HG03558 (cell line): ENCODE data around the gene PLEKHB1.
"Not testable (repeated sequence)": the region's sequence is repeated elsewhere in the genome, so short reads cannot be mapped to it uniquely, and the experiment has no call there.

Experiments
- ATAC-seq: cut with Tn5 transposase; IDR thresholded peaks from one replicate; pipeline ENCODE4 v1.9.1; 2021; ENCODE audit warnings: moderate number of reproducible peaks; ENCODE audit not compliant: unreplicated experiment; ENCODE audit errors: extremely low read depth

Gene PLEKHB1

DNA sequence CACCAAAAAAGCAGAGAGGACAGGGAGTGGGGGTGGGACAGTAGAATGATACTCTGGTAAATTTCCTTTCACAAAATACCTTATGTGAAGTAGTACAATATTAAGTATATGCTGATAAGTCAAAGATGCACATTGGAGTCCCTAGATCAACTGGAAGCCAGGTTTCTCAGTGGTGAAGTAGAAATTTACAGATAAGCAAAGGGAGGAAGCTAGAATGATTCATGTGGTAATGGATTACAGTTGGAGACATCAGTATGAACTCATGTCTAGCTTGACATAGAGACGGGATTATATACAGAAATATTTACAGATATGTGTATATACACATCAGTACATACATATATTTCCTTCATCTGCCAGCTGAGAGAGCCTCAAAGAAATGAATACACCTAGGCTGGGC, 21.5 kb downstream of the PLEKHB1 start:
- ATAC-seq = no peak

DNA sequence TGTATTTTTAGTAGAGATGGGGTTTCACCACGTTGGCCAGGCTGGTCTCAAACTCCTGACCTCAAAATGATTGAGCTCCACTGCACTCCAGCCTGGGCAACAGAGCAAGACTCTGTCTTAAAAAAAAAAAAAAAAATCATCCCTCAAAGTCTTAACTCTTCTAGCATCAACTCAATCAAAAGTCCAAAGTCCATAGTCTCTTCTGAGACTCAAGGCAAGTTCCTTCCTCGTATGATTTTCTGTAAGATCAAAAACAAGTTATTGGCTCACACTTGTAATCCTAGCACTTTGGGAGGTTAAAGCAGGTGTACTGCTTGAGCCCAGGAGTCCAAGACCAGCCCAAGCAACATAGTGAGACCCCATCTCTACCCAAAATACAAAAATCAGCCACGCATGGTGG, 24.4 kb downstream of the PLEKHB1 start:
- ATAC-seq = no peak

DNA sequence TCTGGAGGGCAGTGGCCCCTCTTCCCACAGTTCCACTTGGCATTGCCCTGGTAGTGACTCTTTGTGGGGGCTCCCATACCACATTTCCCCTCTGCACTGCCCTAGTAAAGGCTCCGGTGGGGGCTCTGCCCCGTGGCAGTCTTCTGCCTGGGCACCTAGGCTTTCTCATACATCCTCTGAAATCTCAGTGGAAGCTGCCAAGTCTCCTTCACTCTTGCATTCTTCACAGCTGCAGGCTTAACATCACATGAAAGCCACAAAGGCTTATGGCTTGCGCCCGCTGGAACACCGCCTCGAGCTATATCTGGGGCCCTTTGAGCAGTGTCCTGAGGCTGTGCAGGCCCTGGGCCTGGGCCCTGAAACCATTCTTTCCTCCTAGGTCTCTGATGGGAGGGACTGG, 25.3 kb downstream of the PLEKHB1 start:
- ATAC-seq = no peak

DNA sequence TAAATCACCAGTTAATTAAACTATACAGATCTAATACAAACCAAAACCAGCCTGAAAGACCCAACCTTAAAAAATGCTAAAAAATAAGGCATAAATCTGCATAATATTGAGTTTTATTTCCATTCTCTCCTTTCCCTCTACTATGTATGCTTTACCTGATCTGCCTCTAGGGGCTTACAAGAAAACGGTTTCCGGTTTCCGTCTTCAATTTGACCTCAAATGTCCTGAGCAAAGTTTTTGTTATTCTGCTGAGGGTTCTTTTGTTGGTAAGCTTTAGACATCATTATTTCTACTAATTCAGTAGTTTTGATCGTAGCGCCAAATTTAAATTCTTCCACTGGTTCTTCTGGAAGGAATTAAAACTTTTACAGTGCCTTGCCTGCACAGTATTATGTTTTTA, 30.2 kb downstream of the PLEKHB1 start:
- not testable (repeated sequence) for ATAC-seq

DNA sequence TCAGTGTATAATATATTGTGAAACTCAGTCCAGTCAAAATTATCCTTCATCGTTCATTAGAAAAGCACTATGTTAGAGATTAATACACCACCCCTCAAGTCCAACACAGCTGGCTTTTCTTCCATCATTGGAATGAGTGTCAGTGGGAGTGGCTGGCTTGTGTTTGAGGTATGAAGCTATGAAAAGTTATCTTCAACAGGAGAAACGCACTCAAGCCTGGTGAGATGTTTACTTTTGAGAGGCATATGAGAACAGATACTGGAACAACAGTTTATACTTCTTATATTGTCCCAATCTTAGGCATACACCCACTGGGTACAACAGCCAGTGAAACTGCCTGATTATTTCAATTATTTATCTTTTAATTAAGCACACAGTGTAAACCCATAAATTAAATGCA, 34.3 kb downstream of the PLEKHB1 start:
- no peak for ATAC-seq

DNA sequence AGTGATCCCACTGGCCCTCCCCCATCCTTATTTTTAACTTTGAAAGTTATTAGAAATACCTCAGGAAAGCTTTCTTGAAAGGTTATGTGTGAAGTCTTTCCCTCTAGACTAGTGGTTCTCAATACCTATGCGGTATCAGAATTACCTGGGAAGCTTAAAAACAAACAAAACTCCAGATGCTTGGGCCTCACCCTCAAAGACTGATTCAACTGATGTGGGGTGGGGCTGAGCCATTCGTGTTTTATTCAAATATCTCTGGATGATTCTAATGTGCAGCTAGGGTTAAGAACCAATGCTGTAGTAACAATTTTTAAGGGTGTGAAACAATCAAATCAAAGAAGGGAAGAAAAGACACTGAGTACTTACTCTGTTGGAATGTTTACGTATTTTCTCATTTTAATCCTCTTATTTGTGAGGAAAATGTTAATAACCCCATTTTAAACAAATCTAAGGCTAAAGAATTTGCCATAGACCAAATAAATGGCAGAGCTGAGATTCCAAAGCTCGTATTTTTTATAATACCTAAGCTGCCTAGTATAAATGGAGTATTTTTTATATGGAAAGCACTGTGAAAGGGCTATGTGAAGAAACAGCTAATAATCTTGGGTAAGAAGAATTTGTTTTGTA, 47.6 kb downstream of the PLEKHB1 start:
- ATAC-seq = no peak

DNA sequence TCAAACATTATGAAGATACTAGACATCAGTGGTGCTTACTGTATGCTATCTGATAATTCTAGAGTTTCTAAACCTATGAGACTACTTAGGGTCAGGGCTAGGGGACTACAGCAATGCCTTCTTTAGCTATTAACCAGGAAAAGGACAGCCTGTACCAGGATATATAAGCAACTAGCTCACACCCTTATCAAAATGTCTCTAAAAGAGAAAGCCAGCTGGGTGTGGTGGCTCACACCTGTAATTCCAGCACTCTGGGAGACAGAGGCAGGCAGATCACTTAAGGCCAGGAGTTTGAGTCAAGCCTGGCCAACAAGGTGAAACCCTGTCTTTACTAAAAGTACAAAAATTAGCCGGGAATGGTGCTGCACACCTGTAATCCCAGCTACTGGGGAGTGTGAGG, 58.7 kb downstream of the PLEKHB1 start:
- no peak for ATAC-seq

DNA sequence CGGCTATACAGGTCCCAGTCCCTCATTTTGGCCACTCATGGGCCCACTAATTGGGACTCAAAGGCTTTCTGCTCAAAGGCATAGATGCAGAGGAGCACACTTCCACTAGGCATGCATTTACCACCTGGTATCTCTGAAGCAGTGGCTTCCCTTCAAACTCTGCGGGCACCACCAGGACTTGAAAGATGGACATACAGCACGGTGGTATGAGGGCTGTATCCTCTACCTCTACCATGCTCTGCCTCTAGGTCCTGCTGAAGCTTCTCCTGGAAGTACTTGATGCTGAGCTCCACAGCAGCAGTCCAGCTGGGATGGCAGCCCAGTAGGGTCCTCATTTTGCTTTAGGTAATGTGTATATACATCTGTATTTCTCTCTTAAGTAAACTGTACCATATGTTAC, 64.6 kb downstream of the PLEKHB1 start:
- no peak for ATAC-seq
